Measurements from ENCODE around the gene WASL. TPM values are rescaled to one million over a fixed set of nuclear protein-coding genes. Genes with fewer than 3 reads are reported as not detected.
A peak's percentile ranks its signal among the peaks of the same experiment; 100 is the strongest.
"Not testable (repeated sequence)": the region's sequence is repeated elsewhere in the genome, so short reads cannot be mapped to it uniquely, and the experiment has no call there.

The WASL gene
- polyA plus RNA-seq, result 2.8 TPM

DNA sequence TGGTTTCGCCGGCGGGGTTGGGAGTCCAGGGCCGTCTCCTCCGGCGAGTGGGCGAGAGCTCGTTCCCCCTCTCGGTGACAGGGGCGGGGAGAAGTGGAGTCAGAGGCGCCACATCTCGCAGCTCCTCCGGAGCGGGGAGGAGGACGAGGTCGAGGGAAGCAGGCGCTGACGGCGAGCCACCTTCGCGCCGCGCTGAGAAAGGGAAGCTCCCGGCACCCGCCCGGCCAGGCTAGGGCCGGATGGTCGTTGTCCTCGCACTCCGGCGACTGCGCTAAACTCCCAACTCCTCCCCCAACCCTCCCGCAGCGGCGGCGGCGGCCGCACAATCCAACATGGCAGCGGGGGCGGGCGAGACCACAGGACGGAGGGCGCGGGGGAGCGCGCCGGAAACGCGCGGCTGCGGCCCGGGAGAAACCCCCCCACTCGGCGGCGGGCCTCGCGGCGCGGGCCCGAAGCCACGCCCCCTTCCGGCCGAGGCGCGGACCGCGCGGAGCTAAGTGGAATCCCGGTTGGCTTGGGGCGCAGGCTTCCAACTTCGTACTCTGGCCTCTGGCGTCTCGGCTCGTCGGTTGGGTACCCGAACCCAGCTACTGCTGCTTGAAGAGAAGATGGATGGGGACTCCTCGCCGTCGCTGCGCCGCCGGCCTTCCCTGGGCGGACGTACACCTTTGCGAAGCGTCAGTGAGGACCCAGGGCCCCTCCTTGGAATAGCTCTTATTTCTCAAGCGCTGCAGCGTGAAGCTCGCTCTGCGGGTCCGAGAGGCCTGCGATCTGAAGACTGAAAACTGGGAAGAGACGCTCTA is at the start of gene WASL:
Gene WASL (minus strand): TSS at position 270 of the 803 bp plus-strand sequence. CDS start 269 bp downstream, at position 1.
- H3K4me3 Mint-ChIP-seq, result peak within 1 kb of the TSS; percentile 85 to 98 (median 96)
- H3K27me3 Mint-ChIP-seq, result no peaks in the 10 kb centered on the region
- H3K36me3 Mint-ChIP-seq, result peaks cover 3% of the 10 kb centered on the region
- peaks cover 32 to 61% (median 46%) of the 10 kb centered on the region in 3 donors for H3K4me1 Mint-ChIP-seq
- no peaks in the 10 kb centered on the region for H3K9me3 Mint-ChIP-seq
- peak within 1 kb of the TSS; percentile 96 to 98 (median 96) for H3K27ac Mint-ChIP-seq

- Mint-ChIP-seq H3K4me3 (no peak overlapping the region), H3K9me3 (no peaks in the 10 kb centered on the region), H3K4me1 (no peaks in the 10 kb centered on the region), H3K27ac (no peak overlapping the region), H3K36me3 (peaks cover 4% of the 10 kb centered on the region), H3K27me3 (no peaks in the 10 kb centered on the region)
Observed at GRCh38 chr7:123797673-123798531, 49.1 kb upstream of the WASL start.

DNA sequence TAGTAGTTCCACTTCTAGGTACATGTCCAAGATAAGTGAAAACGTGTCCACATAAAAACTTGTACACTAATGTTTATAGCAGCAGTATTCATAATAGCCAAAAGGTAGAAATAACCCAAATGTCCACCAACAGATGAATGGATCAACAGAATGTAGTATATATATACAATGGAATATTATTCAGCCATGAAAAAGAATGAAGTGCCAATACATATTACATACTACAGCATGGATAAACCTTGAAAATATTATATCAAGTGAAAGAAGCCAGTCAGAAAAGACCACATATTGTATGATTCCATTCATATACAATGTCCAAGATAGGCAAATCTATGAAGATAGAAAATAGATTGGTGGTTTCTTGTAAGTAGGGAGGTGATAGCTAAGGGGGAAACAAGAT is 47.8 kb upstream of the WASL start:
- H3K36me3 Mint-ChIP-seq, result peaks cover 4% of the 10 kb centered on the region
- H3K9me3 Mint-ChIP-seq, result no peaks in the 10 kb centered on the region
- no peak overlapping the region for H3K27ac Mint-ChIP-seq
- H3K4me3 Mint-ChIP-seq, result no peak overlapping the region
- no peaks in the 10 kb centered on the region for H3K27me3 Mint-ChIP-seq
- H3K4me1 Mint-ChIP-seq, result peaks cover 0 to 4% (median 0%) of the 10 kb centered on the region in 3 donors

- H3K36me3 Mint-ChIP-seq, result peaks cover 4% of the 10 kb centered on the region
- H3K9me3 Mint-ChIP-seq, result no peaks in the 10 kb centered on the region
- H3K27me3 Mint-ChIP-seq, result no peaks in the 10 kb centered on the region
- H3K27ac Mint-ChIP-seq, result no peak overlapping the region
- H3K4me3 Mint-ChIP-seq, result no peak overlapping the region
- H3K4me1 Mint-ChIP-seq, result peaks cover 0 to 4% (median 0%) of the 10 kb centered on the region in 3 donors
Observed at GRCh38 chr7:123795917-123796316, 47.1 kb upstream of the WASL start.

DNA sequence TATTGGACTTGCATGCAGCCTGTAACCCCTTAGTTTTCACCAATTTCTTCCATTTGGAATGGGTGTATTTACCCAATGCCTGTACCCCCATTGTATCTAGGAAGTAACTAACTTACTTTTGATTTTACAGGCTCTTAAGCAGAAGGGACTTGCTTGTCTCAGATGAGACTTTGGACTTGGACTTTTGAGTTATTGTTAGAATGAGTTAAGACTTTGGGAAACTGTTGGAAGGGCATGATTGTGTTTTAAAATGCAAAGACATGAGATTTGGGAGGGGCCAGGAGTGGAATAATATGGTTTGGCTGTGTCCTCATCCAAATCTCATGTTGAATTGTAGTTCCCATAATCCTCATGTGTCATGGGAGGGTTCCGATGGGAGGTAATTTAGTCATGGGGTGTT is 46.3 kb upstream of the WASL start:
- not testable (repeated sequence) for H3K4me3 Mint-ChIP-seq, H3K36me3 Mint-ChIP-seq, H3K4me1 Mint-ChIP-seq, H3K9me3 Mint-ChIP-seq, H3K27ac Mint-ChIP-seq, H3K27me3 Mint-ChIP-seq

DNA sequence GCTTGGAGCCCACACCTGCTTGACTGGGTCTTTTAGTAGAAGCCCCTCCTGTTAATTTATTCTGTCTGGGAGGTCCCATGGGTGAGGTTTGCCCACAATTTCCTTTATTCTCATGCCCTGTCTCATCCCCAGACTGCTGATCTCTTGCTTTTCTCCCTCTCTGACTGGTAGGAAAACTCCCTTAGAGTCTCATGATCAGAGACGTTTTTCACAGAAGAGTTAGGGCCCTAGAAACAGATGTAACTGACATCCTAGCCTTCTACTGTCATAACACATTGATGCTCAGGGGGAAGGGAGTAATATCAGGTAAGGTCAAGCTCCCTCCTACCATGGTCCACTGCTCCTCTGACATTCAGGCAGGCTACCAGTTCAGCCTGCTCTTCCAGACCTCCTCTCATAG is 43.7 kb upstream of the WASL start:
- H3K4me1 Mint-ChIP-seq, result peaks cover 0 to 4% (median 0%) of the 10 kb centered on the region in 3 donors
- H3K36me3 Mint-ChIP-seq, result peaks cover 4% of the 10 kb centered on the region
- H3K27ac Mint-ChIP-seq, result no peak overlapping the region
- no peaks in the 10 kb centered on the region for H3K27me3 Mint-ChIP-seq
- H3K9me3 Mint-ChIP-seq, result no peaks in the 10 kb centered on the region
- peak overlapping the region in 1 of 4 donors; percentile 13 for H3K4me3 Mint-ChIP-seq

DNA sequence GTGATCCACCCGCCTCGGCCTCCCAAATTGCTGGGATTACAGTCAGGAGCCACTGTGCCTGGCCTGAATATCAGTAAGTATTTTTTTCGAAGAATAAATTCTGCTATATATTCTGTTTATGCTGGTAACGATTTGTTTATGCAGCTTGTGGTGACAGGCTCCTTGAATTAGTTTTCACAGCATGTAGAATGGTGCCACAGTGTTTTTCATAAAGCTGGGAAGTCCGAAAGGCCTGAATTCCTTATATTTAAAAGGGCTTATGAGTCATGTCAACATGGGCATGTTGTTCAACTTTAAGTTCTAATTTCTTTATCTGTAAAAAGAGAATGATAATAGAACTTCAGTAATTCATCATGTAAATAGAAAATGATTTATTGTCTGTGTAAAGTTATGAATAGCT is 42.2 kb upstream of the WASL start:
- no peaks in the 10 kb centered on the region for H3K27me3 Mint-ChIP-seq
- H3K36me3 Mint-ChIP-seq, result peaks cover 4% of the 10 kb centered on the region
- H3K4me3 Mint-ChIP-seq, result no peak overlapping the region
- H3K4me1 Mint-ChIP-seq, result peaks cover 0 to 4% (median 0%) of the 10 kb centered on the region in 3 donors
- no peaks in the 10 kb centered on the region for H3K9me3 Mint-ChIP-seq
- no peak overlapping the region for H3K27ac Mint-ChIP-seq

DNA sequence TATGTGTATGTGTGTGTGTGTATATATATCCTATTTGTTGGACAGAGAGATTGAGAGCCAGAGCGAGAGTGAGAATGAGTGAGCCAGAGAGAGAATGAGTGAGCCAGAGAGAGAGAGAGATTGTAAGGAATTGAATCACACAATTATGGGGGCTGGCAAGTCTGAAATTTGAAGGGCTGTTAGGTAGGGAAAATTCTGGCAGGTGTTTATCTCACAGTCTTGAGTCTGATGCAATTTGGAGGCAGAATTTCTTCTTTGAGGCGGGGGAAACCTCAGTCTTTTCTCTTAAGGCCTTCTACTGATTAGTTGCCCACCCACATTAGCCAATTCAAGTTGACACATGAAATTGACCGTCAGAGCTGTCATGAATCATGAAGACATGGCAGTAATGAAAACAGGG is 41.0 kb upstream of the WASL start:
- Mint-ChIP-seq H3K4me3 (no peak overlapping the region), H3K27ac (no peak overlapping the region), H3K27me3 (no peaks in the 10 kb centered on the region), H3K9me3 (no peaks in the 10 kb centered on the region), H3K4me1 (peaks cover 0 to 4% (median 0%) of the 10 kb centered on the region in 3 donors), H3K36me3 (peaks cover 4% of the 10 kb centered on the region)

DNA sequence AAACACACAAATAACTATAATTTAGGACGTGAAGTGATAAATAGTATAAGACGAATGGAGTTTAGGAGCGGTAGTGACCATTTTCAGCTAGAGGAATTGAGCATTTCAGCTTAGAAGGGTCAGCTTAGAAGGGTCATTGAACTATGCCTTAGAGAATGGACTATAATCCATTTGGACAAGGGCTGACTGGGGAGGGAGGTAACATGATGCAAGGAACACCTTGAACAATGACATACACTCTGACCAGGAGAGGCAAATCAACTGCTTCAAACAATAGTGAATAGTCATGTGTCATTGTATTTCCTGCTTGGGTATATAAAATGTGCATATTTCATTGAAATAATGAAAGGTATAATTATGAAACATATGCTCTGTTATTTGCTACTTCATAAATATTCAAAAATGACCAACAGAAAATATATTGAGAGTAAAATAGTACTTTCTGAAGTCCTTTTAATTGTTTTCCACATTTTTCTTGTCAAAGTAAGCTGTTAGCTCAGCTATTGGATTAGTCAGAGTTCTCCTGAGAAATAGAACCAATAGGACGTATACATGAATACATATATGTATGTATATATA is 40.5 kb upstream of the WASL start:
- Mint-ChIP-seq H3K36me3 (peaks cover 4% of the 10 kb centered on the region), H3K4me3 (no peak overlapping the region), H3K4me1 (peaks cover 0 to 4% (median 0%) of the 10 kb centered on the region in 3 donors), H3K27ac (no peak overlapping the region), H3K27me3 (no peaks in the 10 kb centered on the region), H3K9me3 (no peaks in the 10 kb centered on the region)

DNA sequence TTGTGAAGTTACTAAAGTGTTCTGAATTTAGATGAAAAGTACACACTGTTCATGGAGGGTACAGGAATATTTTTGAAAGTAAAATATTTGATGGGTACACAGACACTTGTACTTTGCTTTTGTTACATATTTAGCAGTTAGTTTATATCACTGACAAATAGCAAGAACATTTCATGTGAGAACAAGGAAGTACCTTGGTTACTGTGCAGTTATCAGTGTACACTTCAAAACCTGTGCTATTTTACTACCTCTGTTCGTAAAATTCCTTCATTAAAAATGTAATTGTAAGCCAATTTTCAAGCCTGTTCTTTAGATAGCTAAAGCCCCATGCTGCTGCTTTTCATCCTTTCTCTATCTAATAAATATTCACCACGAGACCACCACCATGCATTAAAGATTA is 39.8 kb upstream of the WASL start:
- no peaks in the 10 kb centered on the region for H3K36me3 Mint-ChIP-seq
- no peak overlapping the region for H3K27ac Mint-ChIP-seq
- H3K4me3 Mint-ChIP-seq, result no peak overlapping the region
- H3K9me3 Mint-ChIP-seq, result no peaks in the 10 kb centered on the region
- peaks cover 1% of the 10 kb centered on the region for H3K27me3 Mint-ChIP-seq
- peaks cover 0 to 4% (median 0%) of the 10 kb centered on the region in 3 donors for H3K4me1 Mint-ChIP-seq

- H3K4me3 Mint-ChIP-seq, result no peak overlapping the region
- H3K36me3 Mint-ChIP-seq, result no peaks in the 10 kb centered on the region
- H3K9me3 Mint-ChIP-seq, result no peaks in the 10 kb centered on the region
- peaks cover 1% of the 10 kb centered on the region for H3K27me3 Mint-ChIP-seq
- H3K4me1 Mint-ChIP-seq, result peaks cover 0 to 1% (median 0%) of the 10 kb centered on the region in 3 donors
- peak overlapping the region in 1 of 3 donors; percentile 58 for H3K27ac Mint-ChIP-seq
Observed at GRCh38 chr7:123787220-123788007, 38.6 kb upstream of the WASL start.

DNA sequence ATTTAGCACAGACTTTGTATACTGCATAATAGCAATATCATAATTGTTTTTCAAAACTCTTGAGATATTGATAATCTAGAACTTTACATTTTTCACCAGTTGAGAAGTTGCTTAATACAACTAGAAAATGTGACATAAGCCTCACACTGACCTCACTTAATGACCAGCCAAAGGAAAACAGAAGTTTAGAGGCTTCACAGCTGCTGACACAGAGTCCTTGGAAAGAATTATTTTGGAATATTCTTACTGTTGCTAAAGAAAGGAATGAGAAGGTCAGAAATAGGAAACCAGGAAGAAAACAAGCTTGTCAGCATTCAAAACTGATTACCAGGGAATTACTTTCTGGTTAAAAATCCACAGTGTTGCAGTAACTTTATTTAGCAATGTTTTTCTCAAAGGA is 35.5 kb upstream of the WASL start:
- H3K27me3 Mint-ChIP-seq, result peaks cover 1% of the 10 kb centered on the region
- no peak overlapping the region for H3K4me3 Mint-ChIP-seq

DNA sequence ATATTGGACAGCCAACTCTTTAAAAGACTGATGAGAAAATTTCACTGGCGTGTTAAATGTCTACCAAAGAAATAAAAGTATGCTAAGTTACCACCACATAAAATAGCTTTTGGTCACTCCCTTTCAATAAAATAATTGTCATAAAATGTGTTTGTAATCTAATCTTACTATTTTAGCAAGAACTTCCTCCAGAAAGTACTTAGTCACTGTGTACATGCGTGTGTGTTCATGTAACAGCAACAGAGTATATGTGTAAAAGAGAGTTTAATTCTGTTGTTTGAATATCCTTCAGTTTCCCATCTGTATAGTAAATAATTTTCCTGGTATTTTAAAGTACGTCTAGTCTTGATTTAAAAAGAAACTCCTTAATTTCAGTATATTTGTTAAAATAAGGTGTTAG is 35.0 kb upstream of the WASL start:
- Mint-ChIP-seq H3K4me1 (no peaks in the 10 kb centered on the region), H3K4me3 (no peak overlapping the region), H3K27ac (no peak overlapping the region), H3K36me3 (no peaks in the 10 kb centered on the region), H3K27me3 (peaks cover 1% of the 10 kb centered on the region), H3K9me3 (no peaks in the 10 kb centered on the region)

More for the DNA sequence above, 35.5 kb upstream of the WASL start:
- Mint-ChIP-seq H3K36me3 (no peaks in the 10 kb centered on the region), H3K27ac (no peak overlapping the region), H3K4me1 (no peaks in the 10 kb centered on the region), H3K9me3 (no peaks in the 10 kb centered on the region)

DNA sequence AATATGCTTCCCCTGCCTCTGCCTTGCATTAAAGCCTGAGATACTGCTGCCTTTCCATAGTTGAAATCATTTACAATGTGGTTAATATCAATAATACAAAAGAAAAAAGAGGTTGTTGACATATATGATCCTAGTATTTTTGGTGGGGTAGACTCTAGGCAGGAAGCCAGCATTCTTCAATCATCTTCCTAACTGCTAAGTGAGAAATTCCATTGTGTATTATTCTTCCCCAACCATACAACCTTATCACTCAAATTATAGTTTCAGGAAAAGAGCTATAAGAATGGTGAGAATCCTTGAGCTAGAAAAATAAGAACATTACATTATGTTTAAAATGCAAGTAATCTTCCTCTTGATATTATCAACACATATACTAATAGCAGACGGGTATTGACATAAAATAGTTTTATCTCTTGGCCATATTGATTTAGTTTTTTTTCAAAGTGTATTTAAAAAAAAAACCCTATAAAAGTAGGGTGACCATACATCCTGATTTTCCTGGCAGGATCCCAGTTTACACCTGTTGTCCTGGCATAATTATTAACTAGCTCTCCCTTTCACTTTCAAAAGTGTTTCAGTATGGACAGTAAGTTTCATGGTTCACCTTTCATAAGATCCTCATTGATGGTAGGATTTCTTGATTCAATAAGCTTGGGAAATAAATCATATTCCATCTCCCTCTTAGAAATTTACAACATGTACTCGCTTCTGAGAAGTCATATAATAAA is 33.4 kb upstream of the WASL start:
- H3K9me3 Mint-ChIP-seq, result no peaks in the 10 kb centered on the region
- no peaks in the 10 kb centered on the region for H3K4me1 Mint-ChIP-seq
- H3K4me3 Mint-ChIP-seq, result no peak overlapping the region
- H3K27me3 Mint-ChIP-seq, result peaks cover 1% of the 10 kb centered on the region
- H3K27ac Mint-ChIP-seq, result peak overlapping the region in 1 of 3 donors; percentile 12
- no peaks in the 10 kb centered on the region for H3K36me3 Mint-ChIP-seq
